Ovary (tissue), 9 donors: Measurements from ENCODE around the gene STK33. TPM values are rescaled to one million over a fixed set of nuclear protein-coding genes. Genes with fewer than 3 reads are reported as not detected.

Experiments
- DNase-seq, 5 donors: peaks; one replicate each; pipeline ENCODE4 v3.0.0-alpha.2; 2019 to 2020
- H3K27ac ChIP-seq, 2 donors: fragments of 200-600 bp; one replicate each; pipeline versions ENCODE4 v1.5.1 to v1.8.0; 2019 to 2022
- H3K27me3 ChIP-seq: fragments of 200-600 bp; one replicate; pipeline ENCODE4 v1.8.0; 2022
- H3K36me3 ChIP-seq: fragments of 200-600 bp; sonication (generic); one replicate; pipeline ENCODE4 v1.5.1; 2019
- H3K4me1 ChIP-seq: one replicate; pipeline ENCODE4 v1.8.1; 2013; ENCODE audit warnings: mild to moderate bottlenecking, moderate library complexity; ENCODE audit not compliant: insufficient read depth
- H3K4me3 ChIP-seq: fragments of 200-600 bp; sonication (generic); one replicate; pipeline ENCODE4 v1.5.1; 2017
- H3K9me3 ChIP-seq, 2 donors: fragments of 200-600 bp in 1 of 2; sonication (generic) in 1 of 2; one replicate each; pipeline versions ENCODE4 v1.5.1 to v1.8.1; 2013 to 2019; ENCODE audit warnings: mild to moderate bottlenecking in 1 of 2, moderate library complexity in 1 of 2
- EP300 ChIP-seq: sonication (generic); formaldehyde crosslinking; IDR thresholded peaks from one replicate; pipeline ENCODE4 v1.6.1; 2017; ENCODE audit warnings: antibody characterized with exemption
- POLR2A ChIP-seq: fragments of 450-650 bp; IDR thresholded peaks from one replicate; pipeline ENCODE4 v1.6.1; 2017; ENCODE audit warnings: antibody characterized with exemption, mild to moderate bottlenecking, moderate library complexity
- WGBS, 3 donors: extraction: QIAGEN DNeasy Blood & Tissue Kit in 1 of 3; methylation state at CpG; one replicate each; pipeline versions ENCODE4 v1.1.5 to v1.1.7; 2013 to 2017; 5-methylcytosine and 5-hydroxymethylcytosine counted together
- intact Hi-C, 4 donors: fragments of 100-400 bp; cut with DNase I; formaldehyde crosslinking; loops; one replicate each; pipeline versions ENCODE4 v1.11.0 to v1.15.1; 2022 to 2023
- polyA plus RNA-seq, 2 donors: library from polyadenylated mRNA; stranded (reverse); fragments of 200-250 nt in 1 of 2; fragments of 350-450 nt in 1 of 2; fragmentation: Illumina TruSeq in 1 of 2; extraction: RNeasy Lipid Tissue Mini Kit (QIAGEN cat#74804) in 1 of 2; gene quantifications; one replicate each; pipeline ENCODE4 v1.2.3, GENCODE V29; 2013 to 2014
- total RNA-seq, 7 donors: library from RNA; depleted of rRNA in 2 of 7; stranded (reverse); fragments of >200 nt in 2 of 7; fragmentation: NEBNext Ultra II Directional in 3 of 7; extraction: Animal tissue kit (Norgen Biotek cat#: 25700) in 3 of 7; gene quantifications; one replicate each; pipeline versions ENCODE4 v1.1.0 to v1.2.4, GENCODE V29; 2016 to 2023
- TF ChIP-seq, protein P1 (sequence below), 3 donors: fragments of 450-650 bp in 2 of 3; fragments of 200-600 bp in 1 of 3; IDR thresholded peaks; one replicate each; pipeline versions ENCODE4 v1.5.1 to v1.8.0; 2016 to 2022; ENCODE audit warnings: antibody characterized with exemption in 3 of 3, mild to moderate bottlenecking in 1 of 3
- donor health status: DM: no; HTN: no; CAD: no; lungs with moderate emphysema.
- donor health status: DM: no; HTN: no; CAD: no.
- donor health status: Bipolar disorder and iron deficiency.
- donor health status: DM: yes; HTN: yes; CAD: no.
- donor health status: DM: no; HTN: no; CAD: no.
- donor health status: DM: yes; HTN: yes; CAD: no.

Gene STK33
- total and polyA plus RNA-seq, 9 donors, result 11.9 to 50.8 (median 23.5) TPM

GRCh38 chr11:8355416-8355742, 238.6 kb downstream of the STK33 start:
- Histone ChIP-seq H3K27me3 (no peaks in the 10 kb centered on the region), H3K4me3 (no peak overlapping the region), H3K27ac (no peak overlapping the region), H3K9me3 (no peaks in the 10 kb centered on the region), H3K36me3 (no peaks in the 10 kb centered on the region), H3K4me1 (peaks cover 11% of the 10 kb centered on the region)
- 83 to 92% (median 89%) methylated on average over 5 of the region's 5 CpGs for WGBS, 3 donors
- intact Hi-C loops, result no loop called here
- DNase-seq, result peak in 1 of 5 donors; percentile 31
- TF ChIP-seq, protein P1, sequence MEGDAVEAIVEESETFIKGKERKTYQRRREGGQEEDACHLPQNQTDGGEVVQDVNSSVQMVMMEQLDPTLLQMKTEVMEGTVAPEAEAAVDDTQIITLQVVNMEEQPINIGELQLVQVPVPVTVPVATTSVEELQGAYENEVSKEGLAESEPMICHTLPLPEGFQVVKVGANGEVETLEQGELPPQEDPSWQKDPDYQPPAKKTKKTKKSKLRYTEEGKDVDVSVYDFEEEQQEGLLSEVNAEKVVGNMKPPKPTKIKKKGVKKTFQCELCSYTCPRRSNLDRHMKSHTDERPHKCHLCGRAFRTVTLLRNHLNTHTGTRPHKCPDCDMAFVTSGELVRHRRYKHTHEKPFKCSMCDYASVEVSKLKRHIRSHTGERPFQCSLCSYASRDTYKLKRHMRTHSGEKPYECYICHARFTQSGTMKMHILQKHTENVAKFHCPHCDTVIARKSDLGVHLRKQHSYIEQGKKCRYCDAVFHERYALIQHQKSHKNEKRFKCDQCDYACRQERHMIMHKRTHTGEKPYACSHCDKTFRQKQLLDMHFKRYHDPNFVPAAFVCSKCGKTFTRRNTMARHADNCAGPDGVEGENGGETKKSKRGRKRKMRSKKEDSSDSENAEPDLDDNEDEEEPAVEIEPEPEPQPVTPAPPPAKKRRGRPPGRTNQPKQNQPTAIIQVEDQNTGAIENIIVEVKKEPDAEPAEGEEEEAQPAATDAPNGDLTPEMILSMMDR (IDR thresholded peaks at IDR 0.05), result no peak
- TF ChIP-seq POLR2A (no peak), EP300 (no peak)

GRCh38 chr11:8354622-8355415, 239.2 kb downstream of the STK33 start:
- peaks cover 11% of the 10 kb centered on the region for H3K4me1 ChIP-seq
- intact Hi-C loops, result no loop called here
- 12 to 24% (median 13%) methylated on average over 16 of the region's 16 CpGs for WGBS, 3 donors
- no peak overlapping the region for H3K27ac ChIP-seq
- DNase-seq, result peak in 1 of 5 donors; percentile 42
- no peaks in the 10 kb centered on the region for H3K27me3 ChIP-seq
- no peak for TF ChIP-seq POLR2A
- TF ChIP-seq, protein P1 (IDR thresholded peaks at IDR 0.05), result no peak
- no peak for TF ChIP-seq EP300
- no peaks in the 10 kb centered on the region for H3K9me3 ChIP-seq
- H3K36me3 ChIP-seq, result no peaks in the 10 kb centered on the region
- H3K4me3 ChIP-seq, result no peak overlapping the region

GRCh38 chr11:8352876-8353505, 241.0 kb downstream of the STK33 start:
- TF ChIP-seq POLR2A, result no peak
- TF ChIP-seq, protein P1 (IDR thresholded peaks at IDR 0.05), result no peak
- TF ChIP-seq EP300, result no peak
- no peak overlapping the region for H3K27ac ChIP-seq
- peaks cover 11% of the 10 kb centered on the region for H3K4me1 ChIP-seq
- H3K27me3 ChIP-seq, result no peaks in the 10 kb centered on the region
- H3K4me3 ChIP-seq, result no peak overlapping the region
- 84 to 93% (median 88%) methylated on average over 13 of the region's 13 CpGs for WGBS, 3 donors
- no peaks in the 10 kb centered on the region for H3K9me3 ChIP-seq
- intact Hi-C loops, result no loop called here
- no peak for DNase-seq
- H3K36me3 ChIP-seq, result no peaks in the 10 kb centered on the region

GRCh38 chr11:8352103-8352875, 241.7 kb downstream of the STK33 start:
- Histone ChIP-seq H3K27ac (no peak overlapping the region), H3K9me3 (no peaks in the 10 kb centered on the region), H3K27me3 (no peaks in the 10 kb centered on the region), H3K36me3 (no peaks in the 10 kb centered on the region), H3K4me3 (no peak overlapping the region), H3K4me1 (peaks cover 10% of the 10 kb centered on the region)
- no peak for DNase-seq
- intact Hi-C loops, result no loop called here
- WGBS, 3 donors, result 88 to 93% (median 92%) methylated on average over 4 of the region's 4 CpGs
- TF ChIP-seq POLR2A, result no peak
- TF ChIP-seq, protein P1 (IDR thresholded peaks at IDR 0.05), result no peak
- no peak for TF ChIP-seq EP300
